Eye (tissue), 1 donor: ENCODE measurements around the gene SEMA4D.

Experiments used
- DNase-seq: peaks from one replicate; pipeline ENCODE4 v3.0.0-alpha.2; 2015

Gene SEMA4D

GRCh38 chr9:89464300-89464901 lies 33.5 kb downstream of the SEMA4D start:
- DNase-seq, result no peak

GRCh38 chr9:89462817-89463683 lies 34.9 kb downstream of the SEMA4D start:
- DNase-seq, result no peak

- DNase-seq, result no peak
Observed at GRCh38 chr9:89462199-89462598, 35.7 kb downstream of the SEMA4D start.

- DNase-seq, result no peak
Observed at GRCh38 chr9:89461265-89461664, 36.6 kb downstream of the SEMA4D start.

GRCh38 chr9:89460551-89460950 lies 37.4 kb downstream of the SEMA4D start:
- DNase-seq, result no peak

GRCh38 chr9:89458768-89459496 lies 39.0 kb downstream of the SEMA4D start:
- no peak for DNase-seq

- no peak for DNase-seq
Observed at GRCh38 chr9:89457376-89457855, 40.5 kb downstream of the SEMA4D start.

GRCh38 chr9:89455356-89455824 lies 42.5 kb downstream of the SEMA4D start:
- no peak for DNase-seq

GRCh38 chr9:89454498-89455355 lies 43.2 kb downstream of the SEMA4D start:
- DNase-seq, result no peak

- DNase-seq, result no peak
Observed at GRCh38 chr9:89453452-89453851, 44.5 kb downstream of the SEMA4D start.

- no peak for DNase-seq
Observed at GRCh38 chr9:89452561-89452960, 45.4 kb downstream of the SEMA4D start.

- no peak for DNase-seq
Observed at GRCh38 chr9:89450213-89450612, 47.7 kb downstream of the SEMA4D start.

- DNase-seq, result no peak
Observed at GRCh38 chr9:89449261-89449671, 48.6 kb downstream of the SEMA4D start.

GRCh38 chr9:89448821-89449220 lies 49.1 kb downstream of the SEMA4D start:
- DNase-seq, result no peak

- DNase-seq, result no peak
Observed at GRCh38 chr9:89448381-89448780, 49.5 kb downstream of the SEMA4D start.

GRCh38 chr9:89447416-89447815 lies 50.5 kb downstream of the SEMA4D start:
- DNase-seq, result no peak

- no peak for DNase-seq
Observed at GRCh38 chr9:89446961-89447310, 51.0 kb downstream of the SEMA4D start.

GRCh38 chr9:89446261-89446960 lies 51.5 kb downstream of the SEMA4D start:
- no peak for DNase-seq

GRCh38 chr9:89445801-89446251 lies 52.1 kb downstream of the SEMA4D start:
- no peak for DNase-seq

GRCh38 chr9:89444925-89445765 lies 52.8 kb downstream of the SEMA4D start:
- no peak for DNase-seq

GRCh38 chr9:89444274-89444673 lies 53.6 kb downstream of the SEMA4D start:
- DNase-seq, result peak; percentile 64
